Stimulated activated naive CD8-positive, alpha-beta T cell treated with anti-CD3 and anti-CD28 coated beads, Interleukin-15, amount 100 ng/mL, for 72 hours (primary cell): ENCODE measurements around the gene FKBP6.
"Not testable (repeated sequence)": the region's sequence is repeated elsewhere in the genome, so short reads cannot be mapped to it uniquely, and the experiment has no call there.

Source experiments
- ATAC-seq: fragments of 150-1000 bp; cut with Tn5 transposase; 2 replicates; pipeline ENCODE4 v1.10.0; 2021; ENCODE audit warnings: mild to moderate bottlenecking, moderate library complexity
- DNase-seq, 2 donors: peaks; one replicate each; pipeline ENCODE4 v3.0.0; 2021 to 2022
- H3K27ac Mint-ChIP-seq, 2 donors: one replicate each; pipeline ENCODE4 v1.8.0; 2022; ENCODE audit warnings: mild to moderate bottlenecking in 2 of 2, mixed read lengths in 2 of 2, moderate library complexity in 2 of 2
- H3K27me3 Mint-ChIP-seq: one replicate; pipeline ENCODE4 v1.8.0; 2022; ENCODE audit warnings: mixed read lengths
- H3K4me1 Mint-ChIP-seq: one replicate; pipeline ENCODE4 v1.8.0; 2022; ENCODE audit warnings: mild to moderate bottlenecking, mixed read lengths
- H3K4me3 Mint-ChIP-seq, 2 donors: one replicate each; pipeline ENCODE4 v1.8.0; 2022; ENCODE audit warnings: mild to moderate bottlenecking in 2 of 2, mixed read lengths in 2 of 2, moderate library complexity in 1 of 2
- H3K9me3 Mint-ChIP-seq, 2 donors: one replicate each; pipeline ENCODE4 v1.8.0; 2022; ENCODE audit warnings: mixed read lengths in 2 of 2

FKBP6 gene

GRCh38 chr7:73314271-73314670, 13.7 kb upstream of the FKBP6 start:
- Mint-ChIP-seq H3K27me3 (no peaks in the 10 kb centered on the region), H3K4me1 (peaks cover 8% of the 10 kb centered on the region), H3K9me3 (no peaks in the 10 kb centered on the region), H3K27ac (no peak overlapping the region), H3K4me3 (no peak overlapping the region)
- DNase-seq: no peak
- no peak for ATAC-seq

- H3K9me3 Mint-ChIP-seq: no peaks in the 10 kb centered on the region
- H3K4me3 Mint-ChIP-seq: no peak overlapping the region
- DNase-seq (no peak), ATAC-seq (no peak)
- no peaks in the 10 kb centered on the region for H3K27me3 Mint-ChIP-seq
- H3K27ac Mint-ChIP-seq: no peak overlapping the region
- no peaks in the 10 kb centered on the region for H3K4me1 Mint-ChIP-seq
These were observed 11.4 kb upstream of the FKBP6 start for GRCh38 chr7:73316521-73316920.

GRCh38 chr7:73318656-73319204, 9.2 kb upstream of the FKBP6 start:
- H3K4me3 Mint-ChIP-seq, H3K27me3 Mint-ChIP-seq, DNase-seq, H3K9me3 Mint-ChIP-seq, H3K4me1 Mint-ChIP-seq, H3K27ac Mint-ChIP-seq: not testable (repeated sequence)
- ATAC-seq: peak; percentile 43

GRCh38 chr7:73319541-73319940, 8.4 kb upstream of the FKBP6 start:
- not testable (repeated sequence) for H3K27me3 Mint-ChIP-seq, H3K9me3 Mint-ChIP-seq, H3K4me3 Mint-ChIP-seq, ATAC-seq, DNase-seq
- H3K4me1 Mint-ChIP-seq: peaks cover 10% of the 10 kb centered on the region
- peak overlapping the region in 1 of 2 donors; percentile 27 for H3K27ac Mint-ChIP-seq

GRCh38 chr7:73320009-73320408, 8.0 kb upstream of the FKBP6 start:
- H3K4me1 Mint-ChIP-seq: peaks cover 10% of the 10 kb centered on the region
- H3K27ac Mint-ChIP-seq, H3K9me3 Mint-ChIP-seq, H3K27me3 Mint-ChIP-seq, H3K4me3 Mint-ChIP-seq, ATAC-seq, DNase-seq: not testable (repeated sequence)

GRCh38 chr7:73323434-73324080, 4.4 kb upstream of the FKBP6 start:
- not testable (repeated sequence) for DNase-seq, H3K9me3 Mint-ChIP-seq, ATAC-seq, H3K27me3 Mint-ChIP-seq
- H3K4me3 Mint-ChIP-seq: peak overlapping the region; percentile 43 to 79
- H3K4me1 Mint-ChIP-seq: peaks cover 10% of the 10 kb centered on the region
- peak overlapping the region; percentile 28 to 50 for H3K27ac Mint-ChIP-seq

GRCh38 chr7:73324081-73324845, 3.7 kb upstream of the FKBP6 start:
- DNase-seq (peak; percentile 46 to 56), ATAC-seq (peak; percentile 86)
- Mint-ChIP-seq H3K4me1 (peaks cover 10% of the 10 kb centered on the region), H3K27ac (peak overlapping the region in 1 of 2 donors; percentile 28), H3K4me3 (peak overlapping the region; percentile 43 to 79)
- H3K9me3 Mint-ChIP-seq, H3K27me3 Mint-ChIP-seq: not testable (repeated sequence)

GRCh38 chr7:73325424-73325823, 2.5 kb upstream of the FKBP6 start:
- Mint-ChIP-seq H3K27ac (peak overlapping the region in 1 of 2 donors; percentile 56), H3K4me1 (peaks cover 10% of the 10 kb centered on the region)
- H3K9me3 Mint-ChIP-seq, DNase-seq, ATAC-seq, H3K4me3 Mint-ChIP-seq, H3K27me3 Mint-ChIP-seq: not testable (repeated sequence)

- not testable (repeated sequence) for H3K27me3 Mint-ChIP-seq, H3K9me3 Mint-ChIP-seq, ATAC-seq, H3K27ac Mint-ChIP-seq, H3K4me3 Mint-ChIP-seq, DNase-seq
- H3K4me1 Mint-ChIP-seq: peaks cover 10% of the 10 kb centered on the region
These were observed 512 bp upstream of the FKBP6 start for GRCh38 chr7:73327449-73327848.

- no peak overlapping the region for H3K27ac Mint-ChIP-seq
- ATAC-seq: no peak
- H3K27me3 Mint-ChIP-seq: no peaks in the 10 kb centered on the region
- no peaks in the 10 kb centered on the region for H3K9me3 Mint-ChIP-seq
- peaks cover 8% of the 10 kb centered on the region for H3K4me1 Mint-ChIP-seq
- no peak for DNase-seq
- H3K4me3 Mint-ChIP-seq: no peak overlapping the region
These were observed 735 bp downstream of the FKBP6 start for GRCh38 chr7:73328696-73329095.

GRCh38 chr7:73329861-73330581, 2.1 kb downstream of the FKBP6 start:
- no peaks in the 10 kb centered on the region for H3K4me1 Mint-ChIP-seq
- H3K27ac Mint-ChIP-seq: no peak overlapping the region
- ATAC-seq (no peak), DNase-seq (no peak)
- no peaks in the 10 kb centered on the region for H3K27me3 Mint-ChIP-seq
- H3K4me3 Mint-ChIP-seq: no peak overlapping the region
- no peaks in the 10 kb centered on the region for H3K9me3 Mint-ChIP-seq

GRCh38 chr7:73330772-73331171, 2.8 kb downstream of the FKBP6 start:
- no peaks in the 10 kb centered on the region for H3K27me3 Mint-ChIP-seq
- H3K27ac Mint-ChIP-seq: no peak overlapping the region
- no peaks in the 10 kb centered on the region for H3K9me3 Mint-ChIP-seq
- H3K4me1 Mint-ChIP-seq: no peaks in the 10 kb centered on the region
- no peak for DNase-seq
- ATAC-seq: no peak
- H3K4me3 Mint-ChIP-seq: no peak overlapping the region

GRCh38 chr7:73332447-73332846, 4.5 kb downstream of the FKBP6 start:
- no peak overlapping the region for H3K4me3 Mint-ChIP-seq
- no peaks in the 10 kb centered on the region for H3K27me3 Mint-ChIP-seq
- H3K27ac Mint-ChIP-seq: peak overlapping the region in 1 of 2 donors; percentile 82
- DNase-seq (no peak), ATAC-seq (no peak)
- no peaks in the 10 kb centered on the region for H3K9me3 Mint-ChIP-seq
- no peaks in the 10 kb centered on the region for H3K4me1 Mint-ChIP-seq

- Mint-ChIP-seq H3K9me3 (no peaks in the 10 kb centered on the region), H3K4me1 (no peaks in the 10 kb centered on the region), H3K27ac (no peak overlapping the region), H3K4me3 (no peak overlapping the region), H3K27me3 (no peaks in the 10 kb centered on the region)
- ATAC-seq: no peak
- DNase-seq: no peak
These were observed 10.4 kb downstream of the FKBP6 start for GRCh38 chr7:73338321-73338720.

GRCh38 chr7:73340514-73340913, 12.6 kb downstream of the FKBP6 start:
- Mint-ChIP-seq H3K4me3 (no peak overlapping the region), H3K27me3 (no peaks in the 10 kb centered on the region), H3K27ac (no peak overlapping the region), H3K9me3 (no peaks in the 10 kb centered on the region), H3K4me1 (peaks cover 1% of the 10 kb centered on the region)
- no peak for ATAC-seq
- no peak for DNase-seq

GRCh38 chr7:73341877-73342276, 13.9 kb downstream of the FKBP6 start:
- Mint-ChIP-seq H3K4me1 (peaks cover 5% of the 10 kb centered on the region), H3K9me3 (no peaks in the 10 kb centered on the region), H3K4me3 (no peak overlapping the region), H3K27ac (no peak overlapping the region), H3K27me3 (no peaks in the 10 kb centered on the region)
- ATAC-seq (peak; percentile 58), DNase-seq (no peak)
